Urothelium cell line (cell line): ENCODE measurements around the gene SWSAP1.
"Not testable (repeated sequence)": the region's sequence is repeated elsewhere in the genome, so short reads cannot be mapped to it uniquely, and the experiment has no call there.

ENCODE experiments used
- DNase-seq: peaks from one replicate; pipeline ENCODE4 v3.0.0; 2011; ENCODE audit warnings: low spot score, mixed read lengths
- FAIRE-seq: peaks from 2 replicates; lab custom pipeline; 2011; peaks lifted over from hg19 to GRCh38; lab: Jason Lieb, UNC

SWSAP1 gene

DNA sequence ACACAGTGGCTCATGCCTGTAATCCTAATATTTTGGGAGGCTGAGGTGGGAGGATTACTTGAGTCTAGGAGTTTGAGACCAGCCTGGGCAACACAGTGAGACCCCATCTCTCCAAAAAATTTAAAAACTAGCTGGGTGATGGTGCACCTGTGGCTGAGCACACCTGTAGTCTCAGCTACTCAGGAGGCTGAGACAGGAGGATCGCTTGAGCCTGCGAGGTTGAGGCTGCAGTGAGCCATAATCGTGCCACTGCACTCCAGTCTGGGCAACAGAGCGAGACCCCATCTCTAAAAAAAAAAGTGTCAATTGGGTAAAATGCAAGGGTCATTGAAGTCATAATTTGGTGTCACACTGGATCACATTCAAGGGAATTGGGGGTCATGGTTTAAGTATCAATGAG, 20.4 kb upstream of the SWSAP1 start:
- DNase-seq, FAIRE-seq: not testable (repeated sequence)

DNA sequence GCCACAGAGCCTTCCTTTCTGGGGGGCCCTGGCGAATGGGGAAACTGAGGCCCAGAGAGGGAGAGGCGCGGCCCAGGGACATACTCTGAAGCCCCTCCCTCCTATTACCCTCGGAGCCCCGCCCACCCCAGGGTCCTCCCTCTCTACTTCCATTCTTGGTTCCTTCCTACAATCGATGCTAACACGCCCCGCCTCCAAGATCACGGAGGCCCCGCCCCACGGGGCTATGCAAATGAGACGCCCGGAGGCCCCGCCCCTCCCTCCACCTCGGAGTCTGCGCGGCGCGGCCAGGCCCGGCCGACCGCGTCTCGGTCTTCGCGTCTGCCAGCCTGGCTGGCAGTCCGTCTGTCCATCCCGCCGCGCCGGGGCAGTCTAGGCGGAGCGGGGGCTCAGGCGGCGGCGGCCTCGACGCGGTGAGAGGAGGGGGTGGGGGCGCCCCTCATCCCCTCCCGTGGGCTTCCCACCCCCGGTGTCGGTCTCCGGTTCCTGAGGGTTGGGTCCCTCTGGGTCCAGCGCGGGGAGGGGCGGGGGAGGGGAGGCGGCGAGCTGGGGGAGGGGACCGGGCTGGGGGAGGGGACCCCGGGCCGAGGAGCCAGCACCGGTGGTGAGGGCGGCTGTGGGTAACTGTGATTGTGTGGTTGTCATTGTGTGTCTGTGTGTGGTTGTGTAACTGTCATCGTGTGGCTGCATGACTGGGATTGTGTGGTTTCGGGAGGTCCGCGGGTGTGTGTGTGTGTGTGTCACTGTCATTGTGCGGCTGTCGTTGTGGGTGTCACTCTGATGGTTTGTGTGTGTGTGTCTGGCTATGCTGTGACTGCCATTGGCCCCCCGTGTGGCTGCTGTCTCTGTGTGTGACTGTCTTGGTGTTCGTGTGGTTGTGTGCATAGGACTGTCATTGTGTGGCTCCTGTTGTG, 19.0 kb upstream of the SWSAP1 start, which contains the start of gene PLPPR2:
Gene PLPPR2 (plus strand): TSS at position 273 of the 914 bp plus-strand sequence. CDS start 2,242 bp downstream, outside the sequence.
- DNase-seq (peak; percentile 78), FAIRE-seq (no peak)

DNA sequence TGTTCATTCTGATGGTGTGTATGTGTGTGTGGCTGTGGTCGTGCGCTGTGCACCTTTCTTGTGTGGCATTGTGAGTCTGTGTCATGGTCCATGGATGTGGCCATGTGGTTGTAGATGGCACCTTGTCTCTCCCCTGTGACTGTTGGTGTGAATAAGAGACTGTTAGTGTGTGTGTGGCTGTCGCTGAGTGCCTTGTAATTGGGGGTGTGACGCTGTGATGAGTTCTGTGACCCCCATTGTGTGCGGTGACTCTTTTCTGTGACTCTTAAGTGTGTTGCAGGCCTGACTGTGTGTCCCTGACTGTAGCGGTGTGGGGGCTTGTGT, 18.4 kb upstream of the SWSAP1 start:
- DNase-seq (no peak), FAIRE-seq (peak; percentile 55)

DNA sequence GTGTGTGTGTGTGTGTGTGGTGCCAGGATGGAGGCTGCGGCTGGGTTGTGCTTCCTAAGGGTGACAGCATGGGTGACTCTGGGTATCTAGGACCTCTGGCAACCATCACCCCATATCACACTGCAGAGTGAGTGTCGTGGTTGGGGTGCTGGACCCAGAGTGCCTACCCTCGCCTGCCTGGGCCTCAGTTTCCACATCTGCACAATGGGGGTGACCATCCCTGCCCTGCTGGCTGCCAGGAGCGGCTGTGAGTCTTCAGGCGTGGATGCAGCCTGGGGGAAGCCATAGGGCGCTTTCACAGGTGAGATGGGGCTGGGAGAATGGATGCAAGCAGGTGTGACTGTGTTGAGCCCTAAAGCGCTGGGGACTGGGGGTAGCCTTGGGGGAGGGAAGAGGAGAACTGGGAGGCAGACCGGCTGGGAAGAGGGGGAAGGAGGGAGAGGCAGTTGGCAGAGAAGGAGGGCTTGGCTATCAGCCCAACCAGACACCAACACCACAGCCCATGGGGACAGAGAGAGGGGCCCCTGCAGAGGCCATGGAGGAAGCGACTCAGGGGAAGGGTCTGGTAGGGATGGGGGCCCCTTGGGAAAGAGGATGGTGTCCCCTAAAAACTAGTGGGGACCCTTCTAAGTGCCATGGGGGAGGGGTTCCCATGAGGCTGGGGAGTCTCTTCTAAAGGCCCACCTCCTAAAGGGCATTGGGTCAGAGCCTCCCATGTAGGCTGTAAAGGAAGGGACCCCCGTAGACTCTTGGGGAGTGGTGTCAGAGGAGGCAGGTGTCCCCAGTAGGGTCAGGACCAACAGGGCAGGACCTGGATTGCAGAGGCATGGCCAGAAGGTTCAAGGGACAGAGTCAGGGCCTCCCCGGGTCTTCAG, 17.6 kb upstream of the SWSAP1 start:
- FAIRE-seq, result no peak
- DNase-seq, result no peak

DNA sequence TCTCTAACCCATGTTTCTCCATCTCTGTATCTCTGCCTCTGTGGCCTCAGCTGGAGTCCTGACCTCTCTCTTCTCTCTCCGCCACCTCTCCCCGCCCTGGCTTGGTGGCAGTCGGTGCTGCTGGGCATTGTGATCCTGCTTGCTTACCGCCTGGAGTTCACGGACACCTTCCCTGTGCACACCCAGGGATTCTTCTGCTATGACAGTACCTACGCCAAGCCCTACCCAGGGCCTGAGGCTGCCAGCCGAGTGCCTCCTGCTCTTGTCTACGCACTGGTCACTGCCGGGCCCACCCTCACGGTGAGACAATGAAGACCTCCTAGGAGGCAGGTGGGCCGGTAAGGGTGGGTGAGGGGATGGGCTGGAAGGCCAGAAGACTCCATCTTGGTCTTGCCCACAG, 15.0 kb upstream of the SWSAP1 start:
- no peak for DNase-seq

DNA sequence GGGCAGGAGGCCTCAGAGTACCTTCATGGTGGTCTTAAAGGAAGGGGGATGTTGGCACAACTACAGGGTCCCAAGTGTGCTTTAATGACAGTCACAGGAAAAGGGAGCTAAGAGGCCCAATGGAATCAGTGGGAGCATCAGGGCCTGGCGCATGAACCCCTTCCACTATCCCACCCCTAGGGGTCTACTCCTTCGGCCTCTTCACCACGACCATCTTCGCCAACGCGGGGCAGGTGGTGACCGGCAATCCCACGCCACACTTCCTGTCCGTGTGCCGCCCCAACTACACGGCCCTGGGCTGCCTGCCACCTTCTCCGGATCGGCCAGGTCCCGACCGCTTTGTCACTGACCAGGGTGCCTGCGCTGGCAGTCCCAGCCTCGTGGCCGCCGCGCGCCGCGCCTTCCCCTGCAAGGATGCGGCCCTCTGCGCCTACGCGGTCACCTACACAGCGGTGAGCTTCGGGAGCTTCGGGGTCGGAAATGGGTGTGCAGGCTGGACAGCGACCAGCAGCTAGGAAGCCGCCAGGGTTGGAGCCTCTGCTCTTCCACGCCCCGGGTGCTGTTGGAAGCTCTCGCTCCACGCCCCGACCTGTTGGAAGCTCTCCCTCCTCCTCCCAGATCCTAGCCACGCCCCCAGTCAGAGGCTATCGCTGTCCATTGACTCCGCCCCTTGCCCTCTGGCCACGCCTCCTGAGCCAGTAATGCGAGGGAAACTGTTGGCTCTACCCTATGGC, 13.3 kb upstream of the SWSAP1 start:
- FAIRE-seq (no peak), DNase-seq (no peak)

More for the DNA sequence above, 15.0 kb upstream of the SWSAP1 start:
- no peak for FAIRE-seq

DNA sequence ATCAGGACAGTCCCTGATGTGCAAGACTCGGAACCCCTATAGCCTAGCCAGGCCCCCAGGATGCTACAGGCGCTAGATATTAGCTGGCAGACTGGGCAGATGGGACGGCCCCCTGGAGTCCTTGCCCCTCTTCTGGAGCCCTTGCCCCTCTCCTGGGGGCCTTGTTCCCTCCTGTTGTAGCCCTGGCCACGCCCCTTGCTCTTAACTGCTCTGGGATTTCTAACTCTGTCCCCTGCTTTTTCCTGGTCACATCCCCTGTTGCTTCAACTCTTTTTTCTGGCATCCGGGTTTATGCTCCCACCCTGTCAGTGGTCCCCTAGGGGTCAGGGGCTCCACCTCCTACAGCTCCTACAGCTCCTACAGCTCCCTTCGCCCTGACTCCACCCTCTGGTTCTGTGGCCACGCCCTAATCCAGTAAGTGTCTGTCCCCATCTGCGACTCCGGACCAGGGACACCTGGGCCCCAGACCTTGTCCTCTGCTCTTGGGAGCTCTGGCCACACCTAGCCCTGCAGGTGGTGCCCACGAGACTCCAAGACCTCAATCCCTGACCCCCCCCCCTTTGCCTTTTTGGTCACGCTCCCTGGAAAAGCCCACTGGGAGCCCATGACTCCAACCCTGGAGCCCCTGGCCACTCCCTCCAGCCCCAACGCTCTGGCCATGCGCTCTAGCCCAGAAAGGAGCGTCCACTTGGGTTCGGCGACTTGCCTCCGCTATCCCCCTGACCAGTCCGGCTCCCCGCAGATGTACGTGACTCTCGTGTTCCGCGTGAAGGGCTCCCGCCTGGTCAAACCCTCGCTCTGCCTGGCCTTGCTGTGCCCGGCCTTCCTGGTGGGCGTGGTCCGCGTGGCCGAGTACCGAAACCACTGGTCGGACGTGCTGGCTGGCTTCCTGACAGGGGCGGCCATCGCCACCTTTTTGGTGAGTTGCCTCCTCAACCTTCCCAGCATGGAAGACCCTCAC, 12.4 kb upstream of the SWSAP1 start:
- DNase-seq, result no peak
- FAIRE-seq, result no peak

DNA sequence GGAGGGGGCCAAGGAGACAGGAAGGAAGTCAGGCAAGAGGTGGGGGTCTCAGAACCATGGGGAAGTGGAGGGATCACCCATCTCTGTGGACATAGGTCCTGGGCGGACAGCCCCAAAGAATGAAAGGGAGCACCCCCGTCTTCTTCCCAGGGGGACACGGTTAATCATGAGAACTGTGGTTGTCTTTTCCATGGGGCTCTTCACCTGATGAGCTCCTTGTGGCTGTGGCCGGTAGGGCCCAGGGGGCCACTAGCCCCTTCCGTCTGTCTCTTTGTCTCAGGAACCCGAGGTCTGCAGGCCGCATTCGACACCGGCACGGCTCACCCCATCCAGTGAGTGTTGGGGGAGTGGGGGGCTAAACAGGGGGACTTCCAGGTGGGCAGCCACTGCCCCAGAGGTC, 10.6 kb upstream of the SWSAP1 start:
- no peak for DNase-seq

DNA sequence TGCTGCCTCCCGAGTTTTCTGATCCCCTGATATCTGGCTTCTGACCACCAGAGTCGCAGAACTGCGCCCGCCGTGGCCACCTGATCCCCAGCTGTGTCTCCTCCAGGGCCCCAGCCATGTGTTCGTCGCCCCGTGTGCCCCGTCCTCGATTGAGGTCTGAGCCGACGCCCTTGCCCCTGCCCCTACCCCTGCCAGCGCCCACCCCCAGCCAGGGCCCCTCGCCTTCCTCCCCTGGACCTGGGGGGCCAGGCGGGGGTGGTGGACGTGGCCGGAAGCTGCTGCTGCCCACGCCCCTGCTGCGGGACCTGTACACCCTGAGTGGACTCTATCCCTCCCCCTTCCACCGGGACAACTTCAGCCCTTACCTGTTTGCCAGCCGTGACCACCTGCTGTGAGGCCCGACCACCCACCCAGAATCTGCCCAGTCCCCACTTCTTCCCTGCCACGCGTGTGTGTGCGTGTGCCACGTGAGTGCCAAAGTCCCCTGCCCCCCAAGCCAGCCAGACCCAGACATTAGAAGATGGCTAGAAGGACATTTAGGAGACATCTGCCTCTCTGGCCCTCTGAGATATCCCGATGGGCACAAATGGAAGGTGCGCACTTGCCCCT, 10.1 kb upstream of the SWSAP1 start:
- FAIRE-seq (no peak), DNase-seq (no peak)

More for the DNA sequence above, 10.6 kb upstream of the SWSAP1 start:
- FAIRE-seq, result no peak

DNA sequence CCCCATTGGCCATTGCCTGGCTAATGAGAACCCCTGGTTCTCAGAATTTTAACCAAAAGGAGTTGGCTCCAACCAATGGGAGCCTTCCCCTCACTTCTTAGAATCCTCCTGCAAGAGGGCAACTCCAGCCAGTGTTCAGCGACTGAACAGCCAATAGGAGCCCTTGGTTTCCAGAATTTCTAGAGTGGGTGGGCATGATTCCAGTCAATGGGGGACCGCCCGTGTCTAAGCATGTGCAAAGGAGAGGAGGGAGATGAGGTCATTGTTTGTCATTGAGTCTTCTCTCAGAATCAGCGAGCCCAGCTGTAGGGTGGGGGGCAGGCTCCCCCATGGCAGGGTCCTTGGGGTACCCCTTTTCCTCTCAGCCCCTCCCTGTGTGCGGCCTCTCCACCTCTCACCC, 9.5 kb upstream of the SWSAP1 start:
- DNase-seq (no peak), FAIRE-seq (no peak)

DNA sequence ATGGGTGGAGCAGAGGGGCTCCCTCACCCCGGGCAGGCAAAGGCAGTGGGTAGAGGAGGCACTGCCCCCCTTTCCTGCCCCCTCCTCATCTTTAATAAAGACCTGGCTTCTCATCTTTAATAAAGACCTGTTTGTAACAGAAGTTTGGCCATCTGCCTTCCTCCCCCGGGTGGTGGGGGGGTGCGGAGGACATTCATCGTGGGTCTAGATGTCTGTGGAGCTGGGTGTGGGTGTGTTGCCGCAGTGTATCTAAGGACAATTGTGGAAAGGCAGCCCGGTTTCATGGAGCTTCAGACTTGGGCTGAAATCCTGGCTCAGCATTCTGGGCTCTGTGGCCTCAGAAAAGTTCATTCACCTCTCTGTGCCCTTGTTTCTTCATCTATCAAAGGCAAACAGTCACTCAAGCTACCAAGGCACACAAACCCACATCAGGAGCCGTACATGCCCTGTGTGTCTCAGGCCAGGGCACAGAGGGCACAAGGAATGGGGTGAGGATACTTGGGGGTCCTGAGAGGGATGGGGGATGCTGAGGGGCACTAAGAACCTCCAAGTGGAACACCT, 8.8 kb upstream of the SWSAP1 start:
- FAIRE-seq (no peak), DNase-seq (no peak)

DNA sequence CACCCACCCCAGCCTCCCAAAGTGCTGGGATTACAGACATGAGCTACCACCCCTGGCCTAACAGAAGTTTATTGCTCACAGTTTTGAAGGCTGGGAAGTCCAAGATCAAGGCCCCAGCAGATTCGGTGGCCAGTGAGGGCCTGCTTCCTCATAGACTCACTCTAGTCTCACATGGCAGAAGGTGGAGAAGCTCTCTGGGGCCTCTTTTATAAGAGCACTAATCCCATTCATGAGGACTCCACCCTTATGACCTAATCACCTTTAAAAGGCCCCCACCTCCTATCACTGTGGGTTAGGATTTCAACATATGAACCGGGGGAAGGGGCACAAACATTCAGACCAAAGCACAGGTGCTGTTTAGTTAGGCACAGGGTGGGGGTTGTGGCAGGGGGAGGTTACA, 6.9 kb upstream of the SWSAP1 start:
- no peak for FAIRE-seq

DNA sequence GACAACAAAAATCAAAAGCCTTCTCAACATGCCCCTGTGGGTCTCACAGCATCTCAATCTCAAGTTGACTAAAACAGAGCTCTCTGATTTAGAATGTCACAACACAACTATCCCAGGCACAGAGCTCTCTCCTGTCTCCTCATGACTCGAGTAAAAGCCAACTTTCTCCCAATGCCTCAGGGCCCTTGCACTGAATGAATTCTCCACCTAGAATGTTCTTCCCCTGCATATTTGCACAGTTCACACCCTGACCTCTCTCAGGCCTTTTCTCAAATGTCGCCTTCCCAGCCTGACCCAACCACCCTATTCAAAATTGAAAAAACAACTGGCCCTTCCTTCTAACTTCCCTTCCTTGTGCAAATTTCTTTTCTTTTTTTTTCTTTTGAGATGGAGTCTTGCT, 3.7 kb upstream of the SWSAP1 start:
- FAIRE-seq (no peak), DNase-seq (no peak)

More for the DNA sequence above, 6.9 kb upstream of the SWSAP1 start:
- no peak for DNase-seq

DNA sequence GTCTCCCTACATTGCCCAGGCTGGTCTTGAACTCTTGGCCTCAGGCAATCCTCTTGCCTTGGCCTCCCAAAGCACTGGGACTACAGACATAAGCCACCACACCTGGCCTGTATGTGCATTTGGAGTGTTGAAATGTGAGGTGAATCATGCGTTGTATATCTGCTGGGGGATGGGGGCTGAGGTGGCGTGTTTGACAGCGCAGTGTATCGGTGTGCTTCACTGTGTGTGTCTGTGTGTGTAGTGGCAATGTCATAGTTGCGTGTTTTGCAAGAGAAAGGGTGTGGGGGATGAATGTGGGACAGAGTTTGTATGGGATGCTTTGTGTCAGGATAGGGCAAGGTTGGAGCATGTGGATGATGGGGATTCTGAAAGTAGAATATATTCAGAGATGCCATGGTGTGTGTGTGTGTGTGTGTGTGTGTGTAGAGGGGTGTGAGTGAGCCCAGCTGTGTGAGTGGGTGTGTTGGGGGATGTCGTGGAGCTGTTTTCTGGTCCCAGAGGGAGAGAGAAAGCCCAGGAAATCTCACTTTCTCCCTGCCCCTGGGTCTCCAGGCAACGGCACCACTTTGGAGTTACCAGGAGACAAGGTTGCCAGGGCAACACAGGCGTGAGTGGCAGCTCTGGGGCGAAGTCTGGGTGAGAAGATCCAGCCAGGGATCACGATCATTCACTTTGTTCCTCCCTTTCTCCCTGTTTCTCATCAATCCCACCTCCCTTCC, 1.1 kb upstream of the SWSAP1 start:
- DNase-seq (no peak), FAIRE-seq (no peak)

DNA sequence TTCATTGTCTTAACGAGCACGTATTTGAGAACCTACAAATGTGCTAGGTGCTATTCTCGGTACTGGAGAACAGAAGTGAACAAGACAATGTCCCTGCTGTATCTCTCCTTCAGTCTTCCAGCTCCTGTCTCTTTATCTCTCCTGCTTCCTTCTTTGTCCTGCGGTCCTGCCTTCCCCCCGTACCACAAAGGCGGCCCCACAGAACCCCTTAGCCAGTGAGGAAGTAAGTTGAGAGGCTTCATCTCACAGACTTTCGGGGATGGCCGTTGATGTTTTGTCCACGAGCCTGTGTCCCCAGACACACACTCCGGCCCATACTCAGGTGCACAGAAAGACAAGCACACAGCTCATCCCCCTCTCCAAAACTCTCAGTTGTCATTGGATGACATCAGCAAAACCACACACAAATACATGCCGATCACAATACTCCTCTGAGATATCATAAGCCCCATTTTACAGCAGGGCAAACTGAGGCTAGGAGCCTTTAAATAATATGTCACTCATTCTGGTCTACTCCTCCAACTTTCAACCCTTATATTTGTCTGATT, 507 bp upstream of the SWSAP1 start:
- FAIRE-seq (no peak), DNase-seq (no peak)

DNA sequence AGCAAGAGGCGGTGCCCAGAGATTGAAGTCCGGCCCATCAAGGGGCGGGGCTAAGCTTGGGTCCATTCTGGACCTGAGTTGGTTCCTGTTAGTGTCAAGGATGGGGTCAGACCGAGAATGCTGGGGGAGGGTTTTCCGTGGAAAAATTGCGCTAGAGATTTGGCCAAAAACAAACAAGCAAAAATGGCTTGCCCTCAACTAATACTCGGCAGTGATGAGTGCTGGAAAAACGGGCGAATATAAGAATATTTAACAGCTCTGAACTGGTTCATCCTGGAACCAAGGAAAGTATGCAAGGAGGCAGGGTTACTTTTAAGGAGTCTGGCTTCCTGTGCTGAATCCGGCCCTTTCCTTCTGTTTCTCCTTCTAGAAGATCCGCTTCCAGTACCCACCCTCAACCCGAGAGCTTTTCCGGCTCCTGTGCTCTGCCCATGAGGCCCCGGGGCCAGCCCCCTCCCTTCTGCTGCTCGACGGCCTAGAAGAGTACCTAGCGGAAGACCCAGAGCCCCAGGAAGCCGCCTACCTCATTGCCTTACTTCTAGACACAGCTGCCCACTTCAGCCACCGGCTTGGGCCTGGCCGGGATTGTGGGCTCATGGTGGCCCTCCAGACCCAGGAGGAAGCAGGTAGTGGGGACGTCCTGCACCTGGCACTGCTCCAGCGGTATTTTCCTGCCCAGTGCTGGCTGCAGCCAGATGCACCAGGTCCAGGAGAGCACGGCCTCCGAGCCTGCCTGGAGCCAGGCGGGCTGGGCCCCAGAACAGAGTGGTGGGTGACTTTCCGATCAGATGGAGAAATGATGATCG, 880 bp downstream of the SWSAP1 start:
- no peak for FAIRE-seq
- DNase-seq, result no peak

DNA sequence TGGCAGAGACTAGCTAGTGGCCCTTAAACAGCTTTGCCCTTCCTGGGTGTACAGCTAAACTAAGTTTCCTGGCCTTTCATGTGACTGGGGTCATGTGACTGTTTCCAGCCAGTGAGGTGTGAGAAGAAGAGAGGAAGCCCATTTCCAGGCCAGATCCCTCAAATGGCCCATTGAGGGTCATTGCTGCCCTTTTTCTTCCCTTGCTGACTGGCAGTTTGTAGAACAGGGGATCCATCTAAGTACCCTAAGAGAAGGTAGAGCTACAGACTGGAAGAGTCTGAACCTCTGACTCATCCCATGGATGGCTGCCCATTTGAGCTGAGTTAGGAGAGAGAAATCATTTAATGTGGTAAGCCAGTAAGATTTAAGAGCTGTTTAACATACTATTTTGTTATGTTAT, 2.8 kb downstream of the SWSAP1 start:
- no peak for DNase-seq
- no peak for FAIRE-seq
